Measurements from ENCODE around the gene MEIS2. TPM values are rescaled to one million over a fixed set of nuclear protein-coding genes. Genes with fewer than 3 reads are reported as not detected.
A peak's percentile ranks its signal among the peaks of the same experiment; 100 is the strongest.

MEIS2 gene
- total RNA-seq (2014; rRNA removed; shearing (Covaris generic)): 3.0 and 4.2 TPM in 2 replicates

- peaks cover 8% of the 10 kb centered on the region for H3K27me3 ChIP-seq (replicated peaks)
- peak within 1 kb of the TSS; percentile 93 for H3K27ac ChIP-seq
- peak; percentile 83 to 92 for DNase-seq (ENCODE audit: low read depth in 1 of 2, low spot score in 2 of 2)
- no peaks in the 10 kb centered on the region for H3K36me3 ChIP-seq
- H3K4me1 ChIP-seq (replicated peaks): peaks cover 12% of the 10 kb centered on the region
- H3K4me3 ChIP-seq: peak within 1 kb of the TSS; percentile 81
- no peaks in the 10 kb centered on the region for H3K9me3 ChIP-seq (replicated peaks)
These were observed at the start of gene MEIS2 for GRCh38 chr15:37100109-37100965. Gene MEIS2, minus strand, starts transcription at chr15:37100549. Its CDS starts 1,083 bp downstream, at chr15:37099466.

DNA sequence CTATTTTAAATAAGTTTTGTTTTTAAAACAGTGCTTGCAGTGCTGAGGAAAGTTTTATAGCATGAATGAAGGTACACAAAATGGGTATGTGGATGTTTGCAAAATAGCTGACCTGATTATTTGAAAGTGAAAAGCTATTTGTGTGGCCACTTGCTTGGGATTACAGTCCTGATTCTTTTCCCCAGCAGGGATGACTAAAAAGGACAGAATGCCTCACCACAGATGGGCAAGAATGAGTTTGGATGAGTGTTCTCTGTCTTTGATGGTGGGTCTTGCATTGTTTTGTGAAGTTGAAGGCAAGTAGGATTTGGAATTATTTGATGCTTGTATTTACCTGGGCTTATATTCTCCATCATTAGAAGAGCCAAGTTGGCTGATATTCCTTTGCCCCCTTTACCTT lies 48.8 kb upstream of the MEIS2 start:
- Histone ChIP-seq H3K36me3 (no peaks in the 10 kb centered on the region), H3K4me3 (no peak overlapping the region)
- DNase-seq (ENCODE audit: low read depth in 1 of 2, low spot score in 2 of 2): no peak

GRCh38 chr15:37148714-37149113 lies 48.4 kb upstream of the MEIS2 start:
- no peaks in the 10 kb centered on the region for H3K36me3 ChIP-seq
- no peaks in the 10 kb centered on the region for H3K27me3 ChIP-seq (replicated peaks)
- no peaks in the 10 kb centered on the region for H3K9me3 ChIP-seq (replicated peaks)
- no peak overlapping the region for H3K4me3 ChIP-seq
- no peak overlapping the region for H3K27ac ChIP-seq
- DNase-seq (ENCODE audit: low read depth in 1 of 2, low spot score in 2 of 2): no peak
- H3K4me1 ChIP-seq (replicated peaks): no peaks in the 10 kb centered on the region

More for the DNA sequence above, 48.8 kb upstream of the MEIS2 start:
- H3K27me3 ChIP-seq (replicated peaks): no peaks in the 10 kb centered on the region
- no peaks in the 10 kb centered on the region for H3K4me1 ChIP-seq (replicated peaks)
- no peak overlapping the region for H3K27ac ChIP-seq
- no peaks in the 10 kb centered on the region for H3K9me3 ChIP-seq (replicated peaks)

DNA sequence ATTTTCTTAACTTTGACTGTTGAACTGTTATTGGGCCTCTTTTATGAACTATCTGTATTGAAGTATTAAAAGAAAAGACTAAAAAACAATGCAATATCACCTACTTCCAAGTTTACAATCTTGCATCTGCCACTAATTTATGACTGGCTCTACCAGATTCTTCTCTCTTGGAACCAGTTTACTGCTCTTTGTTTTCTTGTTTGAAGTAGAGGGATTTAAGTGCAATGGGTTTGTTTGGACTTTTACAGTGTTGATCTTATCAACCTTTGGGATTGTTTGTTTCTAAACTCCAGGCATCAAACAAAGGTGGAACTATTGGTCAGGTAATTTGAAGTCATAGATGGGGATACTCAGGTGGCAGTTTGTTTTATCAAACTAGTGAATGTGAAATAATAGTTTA lies 43.0 kb upstream of the MEIS2 start:
- Histone ChIP-seq H3K4me3 (no peak overlapping the region), H3K4me1 (replicated peaks) (no peaks in the 10 kb centered on the region), H3K36me3 (no peaks in the 10 kb centered on the region), H3K27ac (no peak overlapping the region), H3K9me3 (replicated peaks) (no peaks in the 10 kb centered on the region), H3K27me3 (replicated peaks) (no peaks in the 10 kb centered on the region)
- DNase-seq (ENCODE audit: low read depth in 1 of 2, low spot score in 2 of 2): no peak

DNA sequence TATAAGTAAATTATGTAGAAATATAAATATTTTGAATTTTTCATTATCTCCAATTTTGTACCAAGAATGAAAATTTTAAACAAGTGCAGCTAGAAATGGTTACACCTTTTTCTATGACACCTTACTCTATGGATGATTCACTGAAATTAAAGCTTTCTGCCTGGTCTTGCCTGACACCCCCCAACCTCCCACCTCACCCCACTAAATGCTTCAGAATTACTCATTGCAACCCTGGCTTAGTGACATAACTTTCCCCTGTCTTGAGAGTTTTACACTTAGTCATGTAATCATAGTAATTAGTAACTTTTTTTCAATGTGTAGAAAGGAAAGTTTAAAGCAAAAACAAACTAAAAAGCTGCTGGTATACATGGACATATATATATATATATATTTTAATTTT lies 42.0 kb upstream of the MEIS2 start:
- no peaks in the 10 kb centered on the region for H3K4me1 ChIP-seq (replicated peaks)
- H3K27ac ChIP-seq: no peak overlapping the region
- no peaks in the 10 kb centered on the region for H3K27me3 ChIP-seq (replicated peaks)
- H3K9me3 ChIP-seq (replicated peaks): no peaks in the 10 kb centered on the region
- no peak overlapping the region for H3K4me3 ChIP-seq
- H3K36me3 ChIP-seq: no peaks in the 10 kb centered on the region
- DNase-seq (ENCODE audit: low read depth in 1 of 2, low spot score in 2 of 2): no peak

DNA sequence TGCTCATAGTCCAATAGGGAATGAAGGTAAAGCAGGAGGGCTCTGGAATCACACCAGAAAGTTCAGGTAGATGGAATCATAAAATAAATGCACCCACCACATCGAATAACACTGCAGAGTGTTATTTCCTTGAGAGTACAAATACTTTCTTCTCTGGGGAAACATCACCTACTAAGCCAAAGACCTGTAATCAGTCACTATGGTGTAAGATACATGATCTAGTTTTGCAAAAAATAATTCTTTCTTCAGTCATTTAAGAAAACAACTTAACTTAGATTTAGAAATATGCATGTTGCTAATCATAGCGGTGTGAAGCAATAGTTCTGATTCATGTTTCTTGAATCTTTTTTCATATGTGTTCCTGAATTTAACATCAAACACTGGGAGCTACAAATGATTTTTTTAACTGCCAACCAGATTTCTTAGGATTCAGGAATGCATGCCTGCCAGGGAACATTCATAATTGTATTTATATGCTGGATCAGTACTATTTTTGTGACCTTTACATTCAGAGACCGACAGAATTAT lies 40.2 kb upstream of the MEIS2 start:
- H3K36me3 ChIP-seq: no peaks in the 10 kb centered on the region
- no peaks in the 10 kb centered on the region for H3K4me1 ChIP-seq (replicated peaks)
- no peak overlapping the region for H3K27ac ChIP-seq
- H3K27me3 ChIP-seq (replicated peaks): no peaks in the 10 kb centered on the region
- H3K9me3 ChIP-seq (replicated peaks): no peaks in the 10 kb centered on the region
- DNase-seq (ENCODE audit: low read depth in 1 of 2, low spot score in 2 of 2): no peak
- H3K4me3 ChIP-seq: no peak overlapping the region

- H3K36me3 ChIP-seq: no peaks in the 10 kb centered on the region
- no peak overlapping the region for H3K4me3 ChIP-seq
- no peak overlapping the region for H3K27ac ChIP-seq
- H3K27me3 ChIP-seq (replicated peaks): no peaks in the 10 kb centered on the region
- no peaks in the 10 kb centered on the region for H3K9me3 ChIP-seq (replicated peaks)
- no peaks in the 10 kb centered on the region for H3K4me1 ChIP-seq (replicated peaks)
- no peak for DNase-seq (ENCODE audit: low read depth in 1 of 2, low spot score in 2 of 2)
These were observed 38.4 kb upstream of the MEIS2 start for GRCh38 chr15:37138591-37139215.

GRCh38 chr15:37137221-37137620 lies 36.9 kb upstream of the MEIS2 start:
- H3K36me3 ChIP-seq: no peaks in the 10 kb centered on the region
- DNase-seq (ENCODE audit: low read depth in 1 of 2, low spot score in 2 of 2): no peak

DNA sequence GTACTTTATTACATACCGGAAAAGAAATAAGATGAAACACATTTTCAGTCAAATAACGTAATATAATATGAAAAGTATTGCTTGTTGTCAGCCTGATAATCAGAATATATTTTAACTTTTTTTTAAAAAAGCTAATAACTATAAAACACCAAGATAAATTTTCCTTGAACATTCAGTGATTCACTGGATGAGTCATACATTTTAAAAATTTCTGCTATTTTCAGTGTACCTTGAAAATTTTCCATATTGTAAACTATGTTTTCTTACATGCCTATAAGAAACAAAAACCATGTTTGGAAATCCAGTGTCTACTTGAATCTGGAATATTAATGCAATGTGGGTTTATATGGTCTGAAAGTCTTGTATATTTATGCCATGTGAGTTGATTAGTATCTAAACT lies 36.3 kb upstream of the MEIS2 start:
- no peak overlapping the region for H3K27ac ChIP-seq
- H3K9me3 ChIP-seq (replicated peaks): no peaks in the 10 kb centered on the region
- H3K4me1 ChIP-seq (replicated peaks): no peaks in the 10 kb centered on the region
- DNase-seq (ENCODE audit: low read depth in 1 of 2, low spot score in 2 of 2): no peak
- H3K36me3 ChIP-seq: no peaks in the 10 kb centered on the region
- H3K27me3 ChIP-seq (replicated peaks): peaks cover 6% of the 10 kb centered on the region
- H3K4me3 ChIP-seq: no peak overlapping the region

More at GRCh38 chr15:37137221-37137620, 36.9 kb upstream of the MEIS2 start:
- Histone ChIP-seq H3K4me3 (no peak overlapping the region), H3K4me1 (replicated peaks) (no peaks in the 10 kb centered on the region), H3K27ac (no peak overlapping the region), H3K9me3 (replicated peaks) (no peaks in the 10 kb centered on the region), H3K27me3 (replicated peaks) (peaks cover 2% of the 10 kb centered on the region)

- Histone ChIP-seq H3K4me1 (replicated peaks) (no peaks in the 10 kb centered on the region), H3K27ac (no peak overlapping the region), H3K36me3 (no peaks in the 10 kb centered on the region), H3K9me3 (replicated peaks) (no peaks in the 10 kb centered on the region), H3K27me3 (replicated peaks) (peaks cover 6% of the 10 kb centered on the region), H3K4me3 (no peak overlapping the region)
- DNase-seq (ENCODE audit: low read depth in 1 of 2, low spot score in 2 of 2): peak in 1 of 2 experiments; percentile 9
These were observed 34.9 kb upstream of the MEIS2 start for GRCh38 chr15:37135225-37135624.

- H3K4me1 ChIP-seq (replicated peaks): no peaks in the 10 kb centered on the region
- H3K36me3 ChIP-seq: no peaks in the 10 kb centered on the region
- peak in 1 of 2 experiments; percentile 22 for DNase-seq (ENCODE audit: low read depth in 1 of 2, low spot score in 2 of 2)
- no peak overlapping the region for H3K4me3 ChIP-seq
- H3K27me3 ChIP-seq (replicated peaks): peaks cover 6% of the 10 kb centered on the region
- H3K27ac ChIP-seq: no peak overlapping the region
- H3K9me3 ChIP-seq (replicated peaks): no peaks in the 10 kb centered on the region
These were observed 34.4 kb upstream of the MEIS2 start for GRCh38 chr15:37134699-37135131.

- no peaks in the 10 kb centered on the region for H3K9me3 ChIP-seq (replicated peaks)
- H3K4me1 ChIP-seq (replicated peaks): no peaks in the 10 kb centered on the region
- H3K27ac ChIP-seq: no peak overlapping the region
- H3K4me3 ChIP-seq: no peak overlapping the region
- no peaks in the 10 kb centered on the region for H3K36me3 ChIP-seq
- peaks cover 6% of the 10 kb centered on the region for H3K27me3 ChIP-seq (replicated peaks)
- no peak for DNase-seq (ENCODE audit: low read depth in 1 of 2, low spot score in 2 of 2)
These were observed 33.9 kb upstream of the MEIS2 start for GRCh38 chr15:37134244-37134643.

DNA sequence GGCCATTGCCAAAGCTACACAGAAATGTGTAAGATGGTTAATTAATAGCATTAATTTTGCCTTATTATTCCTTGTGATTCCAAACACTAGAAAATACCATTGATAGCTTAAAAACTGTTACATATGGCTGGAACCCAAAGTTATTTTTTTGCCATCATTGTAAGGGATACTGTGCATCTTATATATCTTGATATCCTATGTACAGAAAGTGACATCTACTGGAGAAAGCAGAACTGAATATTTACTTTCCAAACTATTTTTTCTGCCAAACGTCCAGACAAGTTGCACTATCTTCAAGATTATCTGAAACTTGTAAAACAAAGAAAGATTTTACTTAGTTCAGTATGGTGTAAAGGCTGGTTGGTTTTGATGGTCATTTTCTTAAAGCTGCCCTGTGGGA lies 33.3 kb upstream of the MEIS2 start:
- peaks cover 6% of the 10 kb centered on the region for H3K27me3 ChIP-seq (replicated peaks)
- no peak overlapping the region for H3K27ac ChIP-seq
- no peak for DNase-seq (ENCODE audit: low read depth in 1 of 2, low spot score in 2 of 2)
- no peaks in the 10 kb centered on the region for H3K9me3 ChIP-seq (replicated peaks)
- H3K36me3 ChIP-seq: no peaks in the 10 kb centered on the region
- no peaks in the 10 kb centered on the region for H3K4me1 ChIP-seq (replicated peaks)
- H3K4me3 ChIP-seq: no peak overlapping the region

DNA sequence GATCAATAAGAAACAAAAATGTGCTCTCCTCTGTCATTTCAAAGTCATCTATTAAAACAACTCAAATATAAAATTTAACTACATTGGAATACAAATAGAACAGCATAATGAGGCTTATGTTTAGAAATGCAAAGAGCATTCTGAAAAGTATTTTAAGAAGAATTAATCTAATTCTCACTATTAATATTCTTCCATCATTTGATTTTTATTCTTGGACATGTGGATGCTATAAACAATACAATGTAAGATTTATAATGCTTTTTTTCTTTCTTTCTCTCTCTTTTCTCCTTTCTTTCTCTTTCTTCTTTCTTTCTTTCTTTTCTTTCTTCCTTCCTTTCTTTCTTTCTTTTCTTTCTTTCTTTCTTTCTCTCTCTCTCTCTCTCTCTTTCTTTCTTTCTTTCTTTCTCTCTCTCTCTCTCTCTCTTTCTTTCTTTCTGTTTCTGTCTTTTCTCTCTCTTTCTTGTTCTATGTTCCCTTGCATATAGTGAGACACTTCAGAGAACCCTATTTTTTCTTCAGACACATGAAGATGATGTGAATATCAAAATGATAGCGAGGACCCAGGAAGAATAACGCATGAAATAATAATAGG lies 32.6 kb upstream of the MEIS2 start:
- DNase-seq (ENCODE audit: low read depth in 1 of 2, low spot score in 2 of 2): no peak
- H3K4me3 ChIP-seq: no peak overlapping the region
- H3K27me3 ChIP-seq (replicated peaks): peaks cover 6% of the 10 kb centered on the region
- H3K9me3 ChIP-seq (replicated peaks): no peaks in the 10 kb centered on the region
- H3K27ac ChIP-seq: no peak overlapping the region
- no peaks in the 10 kb centered on the region for H3K36me3 ChIP-seq
- no peaks in the 10 kb centered on the region for H3K4me1 ChIP-seq (replicated peaks)
